Activated CD8-positive, alpha-beta memory T cell treated with anti-CD3 and anti-CD28 coated beads for 24 hours (primary cell): Measurements from ENCODE around the gene ZNF570.
A peak's percentile ranks its signal among the peaks of the same experiment; 100 is the strongest.

Experiments
- DNase-seq: peaks from one replicate; pipeline ENCODE4 v3.0.0-alpha.2; 2020

The ZNF570 gene

GRCh38 chr19:37468961-37469777 is at the start of gene ZNF570:
Gene ZNF570, plus strand, starts transcription at chr19:37469356. Its CDS starts 999 bp downstream, at chr19:37470355.
- DNase-seq: peak; percentile 94

- no peak for DNase-seq
These were observed 16.5 kb upstream of the ZNF570 start for GRCh38 chr19:37452500-37453245.

GRCh38 chr19:37466277-37466797 is 2.8 kb upstream of the ZNF570 start:
- no peak for DNase-seq

- peak; percentile 93 for DNase-seq
These were observed 2.2 kb upstream of the ZNF570 start, which contains the start of gene ZNF569 for GRCh38 chr19:37466798-37467607. Gene ZNF569, minus strand, starts transcription at chr19:37467444. Its CDS starts 22,523 bp downstream, at chr19:37444921.

GRCh38 chr19:37467608-37468090 is 1.5 kb upstream of the ZNF570 start:
- DNase-seq: no peak

- no peak for DNase-seq
These were observed 1.1 kb downstream of the ZNF570 start for GRCh38 chr19:37470216-37470615.

- no peak for DNase-seq
These were observed 3.0 kb downstream of the ZNF570 start for GRCh38 chr19:37472165-37472564.

GRCh38 chr19:37484406-37485168 is 15.4 kb downstream of the ZNF570 start:
- no peak for DNase-seq

GRCh38 chr19:37492213-37492612 is 23.1 kb downstream of the ZNF570 start:
- DNase-seq: no peak

GRCh38 chr19:37505958-37506386 is 36.8 kb downstream of the ZNF570 start:
- no peak for DNase-seq

GRCh38 chr19:37506387-37507166 is 37.4 kb downstream of the ZNF570 start, which contains the start of gene ZNF793:
Gene ZNF793, plus strand, starts transcription at chr19:37506939. Its CDS starts 16,501 bp downstream, at chr19:37523440.
- DNase-seq: peak; percentile 92

- DNase-seq: no peak
These were observed 38.0 kb downstream of the ZNF570 start for GRCh38 chr19:37507167-37507464.

GRCh38 chr19:37511186-37511585 is 42.0 kb downstream of the ZNF570 start:
- no peak for DNase-seq

- no peak for DNase-seq
These were observed 42.7 kb downstream of the ZNF570 start for GRCh38 chr19:37511821-37512220.

- no peak for DNase-seq
These were observed 44.2 kb downstream of the ZNF570 start for GRCh38 chr19:37513397-37513796.

GRCh38 chr19:37519890-37520289 is 50.7 kb downstream of the ZNF570 start:
- no peak for DNase-seq

- DNase-seq: no peak
These were observed 68.3 kb downstream of the ZNF570 start for GRCh38 chr19:37537391-37537947.
